HG03097 (cell line): ENCODE measurements around the gene PPP1R9A.

Experiments used
- ATAC-seq: cut with Tn5 transposase; IDR thresholded peaks from one replicate; pipeline ENCODE4 v1.9.1; 2021; ENCODE audit not compliant: unreplicated experiment, low FRiP score

Gene PPP1R9A

GRCh38 chr7:95244616-95245015 is 337.2 kb downstream of the PPP1R9A start:
- ATAC-seq: no peak

- ATAC-seq: no peak
Observed at GRCh38 chr7:95245828-95246500, 338.6 kb downstream of the PPP1R9A start.

GRCh38 chr7:95246831-95247370 is 339.5 kb downstream of the PPP1R9A start:
- ATAC-seq: no peak

- ATAC-seq: no peak
Observed at GRCh38 chr7:95250571-95250970, 343.2 kb downstream of the PPP1R9A start.

- ATAC-seq: no peak
Observed at GRCh38 chr7:95251966-95252365, 344.6 kb downstream of the PPP1R9A start.

- no peak for ATAC-seq
Observed at GRCh38 chr7:95253986-95254385, 346.6 kb downstream of the PPP1R9A start.

GRCh38 chr7:95255691-95256090 is 348.3 kb downstream of the PPP1R9A start:
- ATAC-seq: no peak

- no peak for ATAC-seq
Observed at GRCh38 chr7:95261895-95262415, 354.6 kb downstream of the PPP1R9A start.

GRCh38 chr7:95262875-95263274 is 355.5 kb downstream of the PPP1R9A start:
- ATAC-seq: no peak

- ATAC-seq: no peak
Observed at GRCh38 chr7:95263785-95264362, 356.5 kb downstream of the PPP1R9A start.

GRCh38 chr7:95264363-95264891 is 357.0 kb downstream of the PPP1R9A start:
- ATAC-seq: no peak

- no peak for ATAC-seq
Observed at GRCh38 chr7:95265634-95266033, 358.2 kb downstream of the PPP1R9A start.

GRCh38 chr7:95267754-95268153 is 360.4 kb downstream of the PPP1R9A start:
- ATAC-seq: no peak

- ATAC-seq: no peak
Observed at GRCh38 chr7:95269640-95270039, 362.2 kb downstream of the PPP1R9A start.

- ATAC-seq: no peak
Observed at GRCh38 chr7:95276114-95276513, 368.7 kb downstream of the PPP1R9A start.

GRCh38 chr7:95279417-95279816 is 372.0 kb downstream of the PPP1R9A start:
- no peak for ATAC-seq

GRCh38 chr7:95286096-95286495 is 378.7 kb downstream of the PPP1R9A start:
- ATAC-seq: no peak

GRCh38 chr7:95290166-95290830 is 382.9 kb downstream of the PPP1R9A start:
- no peak for ATAC-seq

- ATAC-seq: no peak
Observed at GRCh38 chr7:95295397-95295796, 388.0 kb downstream of the PPP1R9A start.

- ATAC-seq: no peak
Observed at GRCh38 chr7:95296456-95296855, 389.1 kb downstream of the PPP1R9A start.

GRCh38 chr7:95297041-95297440 is 389.6 kb downstream of the PPP1R9A start:
- ATAC-seq: no peak
